Spleen (tissue), 7 donors: ENCODE results near the gene ITGB2.

ENCODE experiments used
- CTCF ChIP-seq, 11 experiments: fragments of 200-600 bp in 7 of 11; fragments of 450-650 bp in 4 of 11; sonication (generic) in 4 of 11; IDR thresholded peaks in 8 of 11; conservative IDR thresholded peaks in 3 of 11; 1 replicate in 7 of 11; 2 replicates in 4 of 11; pipeline versions ENCODE4 v1.4.0 to v1.8.0; 2016 to 2021; ENCODE audit warnings: antibody characterized with exemption in 11 of 11, inconsistent platforms in 4 of 11, mild to moderate bottlenecking in 1 of 11
- POLR2A ChIP-seq, 3 donors: fragments of 450-650 bp; IDR thresholded peaks; one replicate each; pipeline ENCODE4 v1.5.1; 2017; ENCODE audit warnings: antibody characterized with exemption in 3 of 3, mild to moderate bottlenecking in 1 of 3
- POLR2AphosphoS5 ChIP-seq, 3 donors: sonication (generic); formaldehyde crosslinking; IDR thresholded peaks; one replicate each; pipeline ENCODE4 v1.5.1; 2017; ENCODE audit warnings: antibody characterized with exemption in 3 of 3
- donor health status: DM: no; HTN: no; CAD: no; lungs with moderate emphysema.
- donor health status: DM: no; HTN: no; CAD: no.
- donor health status: DM: no; HTN: no; CAD: no.

- TF ChIP-seq CTCF (IDR thresholded peaks at IDR 0.05 in 8 of 11, conservative IDR thresholded peaks at IDR 0.05 in 3 of 11) (no peak), POLR2A (IDR thresholded peaks at IDR 0.05) (no peak), POLR2AphosphoS5 (IDR thresholded peaks at IDR 0.05) (no peak)
Measured at GRCh38 chr21:44930543-44930981, 9.9 kb upstream of the ITGB2 start.
